Effector CD4-positive, alpha-beta T cell (primary cell): ENCODE results near the gene CDKN1C.
"Not testable (repeated sequence)": the region's sequence is repeated elsewhere in the genome, so short reads cannot be mapped to it uniquely, and the experiment has no call there.

Source experiments
- DNase-seq: peaks from one replicate; pipeline ENCODE4 v3.0.0-alpha.2; 2020

Gene CDKN1C

DNA sequence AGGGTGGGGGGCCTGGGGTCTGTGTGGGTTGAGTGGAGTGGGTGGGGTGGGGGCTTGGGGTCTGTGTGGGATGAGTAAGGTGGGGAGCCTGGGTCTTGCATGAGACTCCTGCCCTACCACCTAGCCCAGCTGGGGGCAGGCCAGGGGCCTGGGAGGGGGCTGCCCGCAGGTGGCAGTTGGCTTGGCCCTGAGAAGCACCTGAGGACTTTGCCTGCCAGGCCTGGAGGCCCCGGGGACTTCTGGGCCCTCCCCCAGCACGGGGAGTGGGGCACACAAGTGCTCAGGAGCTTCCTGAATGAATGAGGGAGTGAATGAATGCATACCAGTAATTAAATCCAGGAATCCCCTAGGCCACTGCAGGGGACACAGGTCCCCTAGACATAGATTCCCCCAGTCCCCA is 37.1 kb upstream of the CDKN1C start:
- no peak for DNase-seq

DNA sequence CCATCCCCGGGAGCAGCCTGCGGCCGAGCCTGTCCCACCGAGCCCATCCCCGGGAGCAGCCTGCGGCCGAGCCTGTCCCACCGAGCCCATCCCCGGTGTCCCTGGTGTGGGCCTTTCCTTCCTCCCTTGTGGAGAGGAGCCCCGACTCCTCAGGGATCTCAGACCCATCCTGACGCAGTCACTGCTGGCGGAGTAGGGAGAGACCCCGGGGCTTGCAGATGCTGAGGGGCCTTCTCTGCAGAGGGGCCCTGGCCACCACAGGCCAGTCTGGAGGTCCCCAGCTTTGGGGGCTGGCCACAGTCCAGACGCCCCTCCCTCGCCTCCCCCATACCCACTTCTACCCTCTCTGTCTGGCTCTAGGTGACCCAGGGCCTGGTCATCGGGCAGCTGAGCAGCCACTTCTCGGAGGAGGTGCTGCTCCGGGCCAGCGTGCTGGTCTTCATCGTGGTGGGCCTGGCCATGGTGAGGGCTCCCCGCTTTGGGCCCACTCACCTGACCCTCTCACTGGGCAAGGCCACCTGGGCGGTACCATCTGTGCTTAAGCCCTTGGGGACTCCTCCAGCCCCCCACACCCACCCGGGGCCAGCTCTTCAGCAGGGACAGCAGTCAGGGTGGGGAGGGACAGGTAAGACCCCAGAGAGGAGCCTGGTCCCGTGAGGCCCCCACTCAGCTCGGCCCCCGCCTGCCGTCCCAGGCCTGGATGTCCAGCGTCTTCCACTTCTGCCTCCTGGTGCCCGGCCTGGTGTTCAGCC is 36.3 kb upstream of the CDKN1C start:
- no peak for DNase-seq

DNA sequence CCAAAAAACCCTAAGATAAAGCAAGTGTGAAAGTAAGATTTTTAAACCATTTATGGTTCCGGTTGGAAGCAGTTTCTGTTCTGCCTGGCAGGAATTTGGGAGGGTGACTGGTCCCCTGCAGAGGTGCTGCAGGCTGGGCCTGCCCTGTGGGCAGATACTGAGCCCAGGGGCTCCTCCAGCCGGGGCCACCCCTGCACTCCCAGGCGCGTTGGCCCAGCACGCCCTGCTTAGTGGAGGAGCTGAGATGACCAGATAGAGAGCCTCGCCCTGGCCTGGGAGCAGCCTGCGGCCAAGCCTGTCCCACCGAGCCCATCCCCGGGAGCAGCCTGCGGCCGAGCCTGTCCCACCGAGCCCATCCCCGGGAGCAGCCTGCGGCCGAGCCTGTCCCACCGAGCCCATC is 35.7 kb upstream of the CDKN1C start:
- no peak for DNase-seq

DNA sequence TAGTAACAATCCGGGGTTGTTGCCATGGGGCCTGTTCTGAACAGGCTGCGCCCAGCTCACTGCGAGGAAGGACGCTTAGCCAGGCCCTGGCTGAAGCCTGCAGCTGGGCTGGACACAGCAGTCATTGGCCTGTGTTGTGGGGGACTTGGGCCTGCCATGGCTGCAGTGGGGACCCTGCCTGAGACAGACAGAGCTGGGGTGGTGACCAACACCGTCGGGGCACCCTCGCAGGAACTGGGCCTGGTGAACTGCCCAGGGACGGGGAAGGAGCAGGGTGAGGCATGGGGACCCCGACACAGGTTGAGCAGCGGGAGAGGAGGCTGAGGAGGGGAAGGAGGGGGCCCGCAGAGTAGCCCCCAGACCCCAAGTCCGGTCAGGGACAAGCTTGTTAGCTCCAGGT is 34.8 kb upstream of the CDKN1C start:
- no peak for DNase-seq

DNA sequence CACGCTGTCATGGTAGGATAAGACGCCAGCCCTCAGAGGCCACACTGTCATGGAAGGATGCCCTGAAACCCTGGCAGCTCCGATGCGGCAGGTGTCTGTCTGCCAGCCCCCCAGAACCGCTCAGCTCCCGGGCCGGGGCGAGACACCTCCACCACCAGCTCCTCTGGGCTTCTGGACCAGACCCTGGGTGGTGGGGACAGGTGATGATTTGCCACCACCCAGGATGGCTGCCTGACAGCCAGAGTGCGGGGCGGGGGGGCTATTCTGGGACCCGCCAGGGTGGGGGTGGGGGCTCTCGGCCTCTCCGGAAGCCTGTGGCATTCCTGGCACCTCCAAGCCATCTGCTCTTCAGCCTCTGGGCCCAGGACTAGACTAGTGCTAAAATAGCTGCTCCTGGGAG is 34.3 kb upstream of the CDKN1C start:
- no peak for DNase-seq

DNA sequence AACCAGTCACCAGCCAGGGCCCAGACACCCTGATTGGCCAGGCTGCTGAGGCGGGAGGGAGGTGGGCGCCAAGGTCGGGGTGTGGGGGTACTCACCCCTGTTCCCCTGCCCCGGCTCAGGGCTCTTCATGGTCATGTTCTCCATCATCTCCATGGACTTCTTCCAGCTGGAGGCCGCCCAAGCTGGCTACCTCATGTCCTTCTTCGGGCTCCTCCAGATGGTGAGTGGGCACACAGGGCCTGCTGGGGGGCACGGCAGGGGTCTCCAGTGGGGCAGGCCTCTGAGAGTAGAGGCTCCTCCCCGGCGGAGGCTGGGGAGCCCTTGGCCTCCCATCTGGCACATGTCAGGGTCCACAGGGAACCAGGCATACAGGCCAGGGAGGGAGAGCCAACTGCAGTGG is 33.6 kb upstream of the CDKN1C start:
- no peak for DNase-seq

DNA sequence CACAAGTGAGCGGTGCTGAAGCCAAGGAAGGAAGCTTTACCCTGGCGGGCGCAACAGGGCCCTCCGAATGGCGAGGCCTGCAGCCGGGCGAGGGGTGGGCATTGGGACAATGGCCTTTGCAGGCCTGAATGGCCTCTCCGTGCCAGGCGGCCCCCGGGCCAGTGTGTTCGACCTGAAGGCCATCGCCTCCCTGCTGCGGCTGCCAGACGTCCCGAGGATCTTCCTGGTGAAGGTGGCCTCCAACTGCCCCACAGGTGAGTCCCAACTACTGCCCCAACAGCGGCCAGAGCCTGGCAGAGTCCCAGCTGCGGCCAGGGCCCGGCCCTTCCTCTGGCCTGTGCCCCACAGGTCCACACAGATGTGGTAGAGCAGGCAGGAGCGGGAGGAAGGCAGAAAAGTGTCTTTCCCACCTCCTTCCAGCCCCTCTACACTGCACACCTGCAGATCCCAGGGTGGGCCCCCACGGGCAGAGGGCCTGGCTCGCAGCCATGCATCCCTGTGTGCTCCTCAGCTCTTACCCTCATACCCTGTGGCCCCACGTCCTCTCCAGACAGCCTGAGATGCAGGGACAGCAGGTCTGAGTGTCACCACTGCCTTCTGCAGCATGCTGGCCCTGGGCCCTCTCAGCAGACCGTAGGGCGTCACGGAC is 32.4 kb upstream of the CDKN1C start:
- no peak for DNase-seq

DNA sequence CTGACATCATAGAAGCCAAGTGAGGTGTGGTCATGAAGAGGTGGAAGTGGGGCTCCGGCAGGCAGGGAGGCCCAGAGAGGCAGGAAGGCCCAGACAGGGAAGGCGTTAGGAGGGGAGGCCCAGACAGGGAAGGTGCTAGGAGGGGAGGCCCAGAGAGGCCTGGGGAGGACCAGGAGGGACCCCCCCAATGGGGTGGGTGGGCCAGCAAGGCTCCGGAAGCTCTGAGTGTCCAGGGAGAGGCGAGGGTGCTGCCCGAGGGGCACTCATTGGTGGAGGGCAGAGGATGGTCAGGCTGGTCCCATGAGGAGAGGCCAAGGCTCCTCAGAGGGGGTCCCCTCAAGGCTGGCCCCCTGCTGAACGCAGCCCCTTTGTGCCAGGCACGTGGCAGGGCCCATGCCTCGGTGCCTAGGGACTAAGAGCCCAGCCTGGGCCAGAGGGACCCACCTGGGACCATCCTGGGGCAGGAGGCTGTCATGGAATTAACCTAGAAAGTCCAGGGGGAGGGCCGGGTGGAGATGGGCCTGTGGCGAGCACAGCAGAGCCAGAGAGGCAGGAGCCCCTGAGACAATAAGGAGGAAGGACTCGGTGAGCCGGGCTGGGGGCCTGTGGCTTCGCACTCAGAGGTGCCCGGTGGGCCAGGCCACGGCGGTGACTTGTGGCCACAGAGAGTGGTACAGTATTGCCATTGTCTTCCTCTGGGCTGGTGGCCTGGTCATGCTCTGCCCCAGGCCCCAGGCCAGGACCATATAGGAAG is 31.5 kb upstream of the CDKN1C start:
- DNase-seq: no peak

DNA sequence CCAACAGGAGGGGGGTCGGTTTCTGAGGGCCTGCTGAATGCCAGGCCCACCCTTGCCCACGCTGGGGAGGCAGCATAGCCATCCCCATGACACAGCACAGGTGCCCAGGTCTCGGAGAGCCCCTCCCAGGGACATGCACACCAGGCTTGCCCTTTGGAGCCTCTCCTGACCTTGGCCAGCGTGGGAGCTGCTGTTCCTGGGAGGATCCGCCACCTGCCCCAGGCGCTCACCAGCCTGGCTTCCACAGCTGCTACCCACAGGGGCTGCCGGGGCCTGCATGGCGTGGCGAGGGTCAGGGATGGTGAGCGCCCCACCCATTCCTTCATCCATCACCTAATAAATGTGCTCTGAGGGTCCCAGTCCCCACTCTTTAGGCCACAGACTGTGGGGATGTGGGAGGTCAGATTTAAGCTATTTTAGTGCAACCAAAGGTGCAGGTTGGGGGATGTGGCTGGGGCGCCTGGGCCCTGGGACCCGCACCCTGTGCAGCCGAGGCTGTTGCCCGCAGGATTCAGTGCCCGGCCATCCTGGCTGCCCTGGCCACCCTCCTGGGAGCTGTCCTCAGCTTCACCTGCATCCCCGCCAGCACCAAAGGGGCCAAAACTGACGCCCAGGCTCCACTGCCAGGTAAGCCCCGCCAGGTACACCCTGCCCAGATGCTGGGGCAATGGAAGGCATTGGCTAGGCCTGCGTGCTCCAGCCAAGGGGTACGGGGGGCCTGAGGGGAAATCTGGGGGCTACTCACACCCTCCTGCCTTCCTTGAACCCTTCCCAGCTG is 30.7 kb upstream of the CDKN1C start:
- no peak for DNase-seq

DNA sequence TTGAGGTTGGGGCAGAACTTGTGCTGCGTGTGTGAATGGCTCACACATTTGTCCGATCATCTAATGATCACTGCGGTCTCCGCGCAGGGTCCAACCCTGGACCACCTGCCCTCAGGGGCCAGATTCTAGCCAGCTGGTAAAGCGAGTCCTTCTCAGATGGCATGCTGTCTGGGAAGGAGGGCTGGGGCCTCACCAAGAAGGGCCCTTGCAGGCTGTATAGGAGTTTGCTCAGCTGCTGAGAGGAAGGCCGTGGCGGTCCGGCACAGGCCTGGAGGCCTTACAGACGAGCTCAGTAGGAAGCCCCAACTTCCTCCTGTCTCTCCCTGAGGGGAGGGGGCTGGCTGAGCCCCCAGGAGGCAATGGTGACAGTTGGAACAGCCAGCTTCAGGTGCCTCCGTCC is 29.9 kb upstream of the CDKN1C start:
- DNase-seq: no peak

DNA sequence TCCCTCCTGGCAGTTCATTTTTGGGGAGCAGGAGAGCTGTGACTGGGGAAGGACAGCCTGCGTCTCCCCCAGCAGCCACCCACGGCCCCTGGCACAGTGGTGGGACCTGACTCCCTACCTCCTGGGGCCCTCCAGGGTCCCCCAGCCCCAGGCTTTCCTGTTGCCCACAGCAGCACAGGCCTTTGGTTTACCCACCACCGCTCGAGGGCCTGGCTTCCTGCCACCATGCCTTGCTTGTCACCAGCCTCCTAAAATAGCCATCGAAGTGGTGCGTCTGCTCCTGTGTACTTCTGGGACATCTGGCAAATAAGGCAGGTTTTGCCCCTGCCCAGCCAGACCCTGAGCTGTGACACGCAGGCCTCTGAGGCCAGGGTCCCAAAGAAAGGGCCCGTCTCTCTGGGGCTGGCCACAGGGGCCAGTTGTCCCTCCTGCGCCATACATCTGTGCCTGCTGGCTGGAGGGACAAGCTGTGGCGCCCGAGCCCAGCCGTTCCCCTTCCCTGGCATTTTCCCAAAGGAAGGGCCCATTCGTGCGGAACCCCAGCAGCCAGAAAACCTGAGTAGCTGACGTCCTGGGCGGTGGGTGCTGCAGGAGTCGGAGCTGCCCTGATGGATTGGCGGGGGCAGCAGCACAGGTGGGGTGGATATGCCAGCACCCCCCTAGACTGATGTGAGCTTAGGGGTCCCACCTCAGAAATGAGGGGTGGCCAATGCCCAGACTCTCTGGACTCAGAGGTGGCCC is 29.1 kb upstream of the CDKN1C start:
- DNase-seq: no peak

DNA sequence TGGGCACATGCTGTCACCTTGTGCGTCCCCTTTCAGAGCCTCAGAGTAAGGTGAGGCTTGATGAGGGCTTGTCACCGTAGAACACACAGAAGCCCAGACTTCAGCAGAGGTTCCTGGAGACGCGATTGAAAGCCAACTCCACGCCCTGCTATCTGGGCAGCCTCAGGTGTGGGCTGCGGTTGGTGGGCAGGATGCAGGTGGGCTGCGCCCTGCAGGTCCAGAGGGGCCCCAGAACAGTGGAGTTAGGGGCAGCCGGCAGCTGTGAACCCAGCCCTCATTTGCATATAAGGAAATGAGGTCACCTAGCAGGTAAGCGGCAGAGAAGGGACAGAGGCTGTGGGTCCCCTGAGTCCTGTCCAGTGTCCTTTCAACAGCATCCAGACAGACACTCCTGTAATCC is 28.2 kb upstream of the CDKN1C start:
- no peak for DNase-seq

DNA sequence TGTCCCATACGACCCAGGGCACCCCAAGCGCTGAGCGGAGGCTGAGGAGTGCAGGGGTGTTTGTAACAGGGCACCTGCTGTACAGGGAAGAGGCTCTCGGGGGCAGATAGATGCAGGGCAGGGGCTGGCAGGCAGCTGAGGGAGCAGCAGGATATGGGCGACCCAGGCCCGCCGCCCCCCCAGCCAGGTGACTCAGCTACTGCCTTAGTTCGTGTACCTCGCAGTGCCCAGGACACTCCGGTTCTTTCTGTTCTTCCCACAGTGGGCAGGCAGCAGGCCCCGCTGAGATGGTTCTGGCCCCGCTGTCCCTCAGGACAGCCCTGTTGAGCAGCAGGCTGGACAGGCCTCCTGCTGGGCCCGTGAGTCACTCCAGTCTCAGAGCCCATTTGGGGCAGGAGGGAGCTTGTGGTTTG is 27.4 kb upstream of the CDKN1C start:
- DNase-seq: no peak

DNA sequence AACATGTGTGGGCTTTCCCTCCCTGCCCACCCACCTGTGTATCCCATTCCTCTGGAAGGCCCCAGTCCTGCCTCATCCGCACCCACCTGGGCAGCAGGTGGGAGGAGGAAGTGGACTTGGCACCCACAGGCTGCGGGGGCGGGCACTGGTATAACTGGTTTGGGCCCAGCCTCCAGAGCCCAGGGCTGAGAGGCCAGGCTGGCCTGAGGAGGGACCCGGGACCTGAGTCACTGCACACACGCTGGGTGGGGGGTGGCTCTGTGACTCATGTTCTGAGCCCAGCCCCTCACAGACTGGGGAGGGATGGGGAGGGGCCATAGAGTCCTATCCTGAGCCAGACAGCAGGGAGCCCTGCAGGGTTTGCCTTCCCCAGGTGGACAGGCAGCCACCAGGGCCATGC is 26.9 kb upstream of the CDKN1C start:
- no peak for DNase-seq

DNA sequence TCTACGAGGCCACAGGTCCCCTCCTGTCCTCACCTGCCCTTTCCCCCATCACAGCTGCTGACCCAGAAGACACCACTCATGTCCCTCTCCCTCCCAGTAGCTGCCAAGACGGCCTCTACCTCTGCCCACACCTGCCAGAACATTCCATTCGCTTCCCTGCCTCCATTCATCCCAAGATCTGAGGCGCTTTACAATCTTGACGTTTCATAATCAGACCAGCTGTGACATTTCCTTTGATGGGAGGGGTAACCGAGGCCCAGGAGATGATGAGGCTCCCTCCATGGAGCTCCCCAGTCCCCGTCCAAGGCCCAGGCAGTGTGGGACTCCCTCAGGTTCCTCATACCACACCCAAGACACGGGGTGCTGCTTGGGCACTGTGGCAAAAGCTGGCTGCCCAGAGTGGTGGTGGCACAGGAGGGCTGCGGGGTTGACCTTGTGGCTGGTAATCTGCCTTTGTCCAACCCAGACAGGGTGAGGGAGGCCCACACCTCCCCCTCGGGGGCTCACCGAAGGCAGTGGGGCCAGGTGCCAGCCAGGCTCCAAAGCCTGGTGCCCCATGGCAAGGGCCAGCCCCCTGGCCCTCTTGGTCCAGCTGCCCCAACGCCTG is 26.3 kb upstream of the CDKN1C start:
- no peak for DNase-seq

DNA sequence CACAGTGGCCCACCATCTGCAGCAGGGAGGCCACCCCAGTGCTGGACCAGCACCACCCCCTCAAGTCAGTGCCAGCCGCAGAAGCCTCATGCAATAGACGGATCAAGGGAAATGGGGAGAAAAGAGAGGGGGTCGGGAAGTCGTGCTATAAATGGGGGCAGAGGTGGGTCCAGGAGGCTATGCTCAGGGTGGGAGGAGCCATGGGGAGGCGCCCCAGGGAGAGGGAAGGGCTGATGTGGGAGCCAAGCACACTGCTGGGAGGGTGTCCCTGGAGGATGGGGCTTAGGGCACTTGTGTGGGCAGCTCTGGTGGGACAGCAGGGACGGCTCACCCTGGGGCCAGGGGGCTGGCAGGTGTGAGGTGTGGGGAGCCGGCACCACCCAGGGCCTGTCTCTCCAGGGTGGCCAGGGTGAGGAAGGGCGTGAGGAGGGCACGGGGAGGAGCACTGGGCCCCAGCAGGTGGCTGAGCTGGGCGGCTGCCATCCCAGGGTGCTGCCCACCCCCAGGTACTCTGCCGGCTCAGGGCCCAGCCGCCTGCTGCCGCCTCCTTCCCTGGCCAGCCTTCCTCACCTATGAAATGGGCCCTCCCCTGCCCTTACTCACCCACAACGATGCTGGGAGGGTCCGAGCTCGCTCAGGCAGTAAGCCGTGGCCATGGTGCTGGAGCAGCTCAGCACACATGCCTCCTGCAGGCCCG is 25.7 kb upstream of the CDKN1C start:
- DNase-seq: no peak

DNA sequence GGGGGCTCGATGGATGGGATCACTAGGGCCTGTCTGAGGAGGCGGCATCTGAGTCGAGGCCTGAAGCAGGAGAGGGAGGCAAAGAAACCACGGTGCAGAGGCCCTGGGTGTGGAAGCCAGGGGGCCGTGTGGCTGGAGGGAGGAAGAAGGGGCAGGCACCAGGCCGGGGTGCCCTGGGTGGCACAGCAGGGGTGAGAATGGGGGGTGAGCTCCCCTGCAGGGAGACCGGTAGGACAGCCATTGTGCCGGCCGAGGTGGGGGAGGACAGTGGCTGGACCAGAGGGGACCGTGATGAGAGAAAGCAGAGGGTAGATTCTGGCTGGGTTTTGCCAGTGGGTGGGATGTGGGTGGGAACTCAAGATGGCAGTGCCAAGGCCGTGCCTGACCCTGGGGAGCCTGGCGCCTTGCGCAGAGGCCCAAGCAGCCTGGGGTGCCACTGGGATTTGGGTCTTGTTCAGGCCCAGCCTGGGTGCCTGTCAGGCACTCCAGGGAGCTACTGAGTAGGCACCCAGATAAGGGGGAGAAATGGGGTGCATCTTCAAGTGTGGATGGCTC is 24.9 kb upstream of the CDKN1C start:
- DNase-seq: no peak

DNA sequence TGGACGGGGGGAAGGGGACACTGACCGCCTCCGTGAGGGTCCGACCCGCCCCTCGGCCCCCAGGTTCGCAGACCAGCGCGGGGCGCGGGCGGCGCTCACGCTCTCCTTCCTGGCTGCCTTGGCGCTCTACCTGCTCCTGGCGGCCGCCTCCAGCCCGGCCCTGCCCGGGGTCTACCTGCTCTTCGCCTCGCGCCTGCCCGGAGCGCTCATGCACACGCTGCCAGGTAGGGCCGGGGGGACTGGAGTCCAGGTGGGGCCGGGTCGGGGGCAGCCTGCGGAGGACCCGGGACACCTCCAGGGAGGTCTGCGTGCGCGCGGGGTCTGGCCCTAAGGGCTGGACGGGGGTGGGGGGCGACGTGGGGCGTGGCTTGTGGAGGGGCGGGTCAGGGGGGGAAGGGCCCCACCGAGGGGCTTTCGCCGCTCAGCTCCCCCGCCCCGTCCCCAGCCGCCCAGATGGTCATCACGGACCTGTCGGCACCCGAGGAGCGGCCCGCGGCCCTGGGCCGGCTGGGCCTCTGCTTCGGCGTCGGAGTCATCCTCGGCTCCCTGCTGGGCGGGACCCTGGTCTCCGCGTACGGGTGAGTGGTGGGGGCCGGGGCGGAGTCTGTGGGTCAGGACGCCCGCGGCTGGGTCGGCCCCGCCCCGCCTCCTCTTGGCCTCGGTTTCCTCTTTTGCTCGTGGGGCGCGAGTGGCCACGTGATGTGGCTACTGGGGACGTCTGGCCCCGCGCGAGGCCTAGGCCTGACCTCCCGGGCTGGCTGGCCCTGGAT is 23.7 kb upstream of the CDKN1C start:
- DNase-seq: no peak

DNA sequence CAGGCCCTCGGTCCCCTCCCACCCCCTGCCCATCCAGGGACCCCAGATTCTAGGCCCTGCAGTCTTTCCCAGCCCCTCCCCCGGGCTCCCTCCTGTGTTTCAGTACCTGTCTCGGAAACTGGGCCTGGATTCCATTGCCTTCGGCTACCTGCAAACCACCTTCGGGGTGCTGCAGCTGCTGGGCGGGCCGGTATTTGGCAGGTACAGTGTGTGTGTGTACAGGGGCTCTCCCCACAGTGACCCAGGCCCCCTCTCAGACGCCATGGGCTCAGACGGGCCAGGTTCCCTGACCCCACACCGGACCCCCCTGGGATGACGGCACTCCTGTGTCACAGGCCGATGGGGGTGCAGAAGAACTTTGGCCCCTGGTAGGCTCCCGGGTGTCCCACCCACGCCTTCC is 22.6 kb upstream of the CDKN1C start:
- DNase-seq: no peak

DNA sequence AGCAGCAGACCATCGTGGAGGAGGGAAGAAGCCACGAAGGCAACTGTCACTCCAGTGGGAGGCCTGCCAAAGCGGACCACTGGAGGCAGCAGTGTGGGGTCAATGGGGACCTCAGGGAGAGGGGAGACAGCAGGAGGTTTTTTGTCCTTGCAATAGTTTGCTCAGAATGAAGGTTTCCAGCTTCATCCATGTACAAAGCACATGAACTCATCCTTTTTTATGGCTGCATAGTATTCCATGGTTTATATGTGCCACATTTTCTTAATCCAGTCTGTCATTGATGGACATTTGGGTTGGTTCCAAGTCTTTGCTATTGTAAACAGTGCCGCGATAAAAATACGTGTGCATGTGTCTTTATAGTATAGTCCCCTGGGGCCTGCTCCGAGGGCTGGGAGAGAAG is 19.7 kb upstream of the CDKN1C start:
- DNase-seq: not testable (repeated sequence)
